GM19438 (cell line): ENCODE data around the gene IRF3.

Experiments used
- ATAC-seq: cut with Tn5 transposase; IDR thresholded peaks from one replicate; pipeline ENCODE4 v1.9.1; 2021; ENCODE audit warnings: low read depth; ENCODE audit not compliant: unreplicated experiment

IRF3 gene

GRCh38 chr19:49672131-49672919 lies 6.7 kb upstream of the IRF3 start:
- no peak for ATAC-seq

- ATAC-seq = no peak
Measured at GRCh38 chr19:49669516-49669915, 3.9 kb upstream of the IRF3 start.

- ATAC-seq = no peak
Measured at GRCh38 chr19:49667473-49667872, 1.8 kb upstream of the IRF3 start.

GRCh38 chr19:49666120-49666444 lies 425 bp upstream of the IRF3 start:
- ATAC-seq = no peak

- no peak for ATAC-seq
Measured at GRCh38 chr19:49665036-49665350, 664 bp downstream of the IRF3 start.

- ATAC-seq = peak; percentile 43
Measured at GRCh38 chr19:49664171-49665035, 1.3 kb downstream of the IRF3 start.

- ATAC-seq = no peak
Measured at GRCh38 chr19:49663224-49663623, 2.4 kb downstream of the IRF3 start.

- ATAC-seq = no peak
Measured at GRCh38 chr19:49662011-49662410, 3.6 kb downstream of the IRF3 start.

- ATAC-seq = no peak
Measured at GRCh38 chr19:49660338-49660961, 5.2 kb downstream of the IRF3 start.

- no peak for ATAC-seq
Measured at GRCh38 chr19:49658566-49659442, 6.9 kb downstream of the IRF3 start.

GRCh38 chr19:49658139-49658517 lies 7.5 kb downstream of the IRF3 start:
- no peak for ATAC-seq

- ATAC-seq = no peak
Measured at GRCh38 chr19:49657493-49658138, 8.0 kb downstream of the IRF3 start.

GRCh38 chr19:49656456-49657109 lies 9.1 kb downstream of the IRF3 start:
- no peak for ATAC-seq

- no peak for ATAC-seq
Measured at GRCh38 chr19:49655570-49656455, 9.8 kb downstream of the IRF3 start.

- ATAC-seq = no peak
Measured at GRCh38 chr19:49654581-49654980, 11.1 kb downstream of the IRF3 start.

GRCh38 chr19:49653466-49653806 lies 12.2 kb downstream of the IRF3 start:
- no peak for ATAC-seq

- no peak for ATAC-seq
Measured at GRCh38 chr19:49652551-49653465, 12.8 kb downstream of the IRF3 start.
